CD4-positive, alpha-beta T cell treated with Interleukin-6 for 4 hours (primary cell): Measurements from ENCODE around the gene ZW10.
"Not testable (repeated sequence)": the region's sequence is repeated elsewhere in the genome, so short reads cannot be mapped to it uniquely, and the experiment has no call there.

Source experiments
- DNase-seq: peaks from one replicate; pipeline ENCODE4 v3.0.0-alpha.2; 2020; ENCODE audit warnings: mixed read lengths

ZW10 gene

GRCh38 chr11:113773416-113774173 is at the start of gene ZW10:
Gene ZW10 (minus strand): TSS chr11:113773692. CDS start chr11:113773666, 26 bp downstream.
- peak; percentile 93 for DNase-seq

GRCh38 chr11:113818426-113818825 is 44.9 kb upstream of the ZW10 start:
- DNase-seq: no peak

- no peak for DNase-seq
Measured at GRCh38 chr11:113817626-113818025, 44.1 kb upstream of the ZW10 start.

- no peak for DNase-seq
Measured at GRCh38 chr11:113817162-113817561, 43.7 kb upstream of the ZW10 start.

GRCh38 chr11:113814181-113814580 is 40.7 kb upstream of the ZW10 start:
- DNase-seq: no peak

GRCh38 chr11:113808931-113809330 is 35.4 kb upstream of the ZW10 start:
- no peak for DNase-seq

GRCh38 chr11:113806406-113806805 is 32.9 kb upstream of the ZW10 start:
- peak; percentile 2 for DNase-seq

GRCh38 chr11:113805640-113806039 is 32.1 kb upstream of the ZW10 start:
- no peak for DNase-seq

GRCh38 chr11:113802621-113803020 is 29.1 kb upstream of the ZW10 start:
- DNase-seq: no peak

GRCh38 chr11:113796663-113797259 is 23.3 kb upstream of the ZW10 start:
- DNase-seq: peak; percentile 19

GRCh38 chr11:113789675-113790320 is 16.3 kb upstream of the ZW10 start:
- no peak for DNase-seq

GRCh38 chr11:113789016-113789415 is 15.5 kb upstream of the ZW10 start:
- DNase-seq: not testable (repeated sequence)

GRCh38 chr11:113782134-113782533 is 8.6 kb upstream of the ZW10 start:
- no peak for DNase-seq

- no peak for DNase-seq
Measured at GRCh38 chr11:113781682-113782081, 8.2 kb upstream of the ZW10 start.

- DNase-seq: no peak
Measured at GRCh38 chr11:113779496-113779895, 6.0 kb upstream of the ZW10 start, which contains the start of gene CLDN25. Gene CLDN25 (plus strand): TSS chr11:113779796. CDS start chr11:113779796, 0 bp downstream.

- no peak for DNase-seq
Measured at GRCh38 chr11:113778111-113778910, 4.8 kb upstream of the ZW10 start.

GRCh38 chr11:113774174-113774503 is 647 bp upstream of the ZW10 start:
- DNase-seq: no peak

GRCh38 chr11:113773092-113773415 is 438 bp downstream of the ZW10 start:
- no peak for DNase-seq

- DNase-seq: no peak
Measured at GRCh38 chr11:113771964-113772363, 1.5 kb downstream of the ZW10 start.

GRCh38 chr11:113764527-113765219 is 8.8 kb downstream of the ZW10 start:
- DNase-seq: no peak

GRCh38 chr11:113763040-113763439 is 10.5 kb downstream of the ZW10 start:
- DNase-seq: not testable (repeated sequence)

- DNase-seq: no peak
Measured at GRCh38 chr11:113760241-113760640, 13.3 kb downstream of the ZW10 start.

GRCh38 chr11:113752932-113753331 is 20.6 kb downstream of the ZW10 start:
- no peak for DNase-seq
